T-helper 1 cell treated with Interleukin-12 subunit alpha and Interleukin-12 subunit beta and Interleukin-4 antibody, amounts not matched to agents 30 μg/mL and 1 μg/mL, for 36 hours (primary cell): ENCODE data around the gene TIMP1.

Source experiments
- H3K27ac Mint-ChIP-seq: one replicate; pipeline ENCODE4 v1.8.0; 2021; ENCODE audit warnings: mild to moderate bottlenecking, mixed read lengths
- H3K27me3 Mint-ChIP-seq: one replicate; pipeline ENCODE4 v1.8.0; 2021; ENCODE audit warnings: low read depth, mixed read lengths
- H3K36me3 Mint-ChIP-seq: one replicate; pipeline ENCODE4 v1.8.0; 2021; ENCODE audit warnings: low read depth, mixed read lengths
- H3K4me1 Mint-ChIP-seq: one replicate; pipeline ENCODE4 v1.8.0; 2021; ENCODE audit warnings: low read depth, mixed read lengths
- H3K4me3 Mint-ChIP-seq: one replicate; pipeline ENCODE4 v1.8.0; 2021; ENCODE audit warnings: mild to moderate bottlenecking, moderate library complexity, mixed read lengths
- H3K9me3 Mint-ChIP-seq: one replicate; pipeline ENCODE4 v1.8.0; 2021; ENCODE audit warnings: mixed read lengths

The TIMP1 gene

DNA sequence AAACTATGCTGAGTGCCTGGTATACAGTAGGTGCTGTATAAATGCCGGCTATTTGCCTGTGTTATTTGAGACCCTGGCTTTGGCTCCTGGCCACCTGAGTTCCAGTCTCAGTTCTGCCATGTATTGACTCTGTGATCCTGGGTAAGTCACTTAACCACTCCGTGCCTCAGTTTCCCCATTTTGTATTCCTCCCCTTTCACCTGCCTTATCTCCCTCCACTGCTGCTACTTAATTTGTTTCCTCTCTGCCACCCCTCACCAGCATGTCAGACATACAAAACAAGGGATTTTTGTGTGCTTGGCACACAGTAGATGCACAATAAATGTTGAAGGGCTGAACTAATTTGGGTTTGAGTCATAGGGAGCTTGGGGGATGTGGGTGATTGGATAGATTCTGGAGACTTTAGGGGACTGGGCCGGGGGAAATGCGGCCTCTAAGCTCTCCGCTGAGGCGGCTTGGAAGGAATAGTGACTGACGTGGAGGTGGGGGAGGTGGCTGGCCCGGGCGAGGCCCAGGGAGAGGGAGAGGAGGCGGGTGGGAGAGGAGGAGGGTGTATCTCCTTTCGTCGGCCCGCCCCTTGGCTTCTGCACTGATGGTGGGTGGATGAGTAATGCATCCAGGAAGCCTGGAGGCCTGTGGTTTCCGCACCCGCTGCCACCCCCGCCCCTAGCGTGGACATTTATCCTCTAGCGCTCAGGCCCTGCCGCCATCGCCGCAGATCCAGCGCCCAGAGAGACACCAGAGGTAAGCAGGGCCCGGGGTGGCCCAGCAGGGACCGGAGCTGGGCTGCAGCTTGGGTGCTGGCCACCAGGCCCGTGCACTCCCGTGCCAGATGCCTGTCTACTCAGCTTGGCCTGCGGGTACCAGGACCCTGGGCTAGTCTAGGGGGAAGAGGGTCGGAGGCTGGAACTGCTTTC lies at the start of gene TIMP1:
TIMP1 (plus strand) TSS at position 706 of the 917 bp plus-strand sequence. CDS start 980 bp downstream, outside the sequence.
- Mint-ChIP-seq H3K9me3 (no peaks in the 10 kb centered on the region), H3K27me3 (no peaks in the 10 kb centered on the region), H3K27ac (peak within 1 kb of the TSS; percentile 80), H3K4me3 (peak within 1 kb of the TSS; percentile 78), H3K4me1 (peaks cover 35% of the 10 kb centered on the region), H3K36me3 (peaks cover 13% of the 10 kb centered on the region)

DNA sequence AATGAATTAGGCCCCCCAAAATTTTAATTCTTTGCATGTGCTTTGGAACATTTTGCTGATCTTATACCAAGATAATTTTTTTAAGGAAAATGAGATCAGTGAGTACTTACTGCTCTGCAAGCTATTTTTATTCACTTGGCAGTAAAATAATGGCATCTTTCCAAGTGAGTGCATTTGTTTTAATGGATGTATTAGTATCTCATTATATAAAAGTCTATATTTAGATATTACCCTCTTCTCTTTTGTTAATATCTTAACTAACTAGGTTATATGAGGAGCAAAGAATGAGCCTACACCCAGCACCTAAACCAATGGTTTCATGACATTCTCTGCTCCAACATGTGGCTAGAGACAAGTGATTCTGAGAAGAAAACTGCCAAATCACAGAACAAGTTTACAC lies 42.4 kb upstream of the TIMP1 start:
- Mint-ChIP-seq H3K27me3 (no peaks in the 10 kb centered on the region), H3K27ac (no peak overlapping the region), H3K36me3 (no peaks in the 10 kb centered on the region), H3K9me3 (no peaks in the 10 kb centered on the region), H3K4me1 (no peaks in the 10 kb centered on the region), H3K4me3 (no peak overlapping the region)

GRCh38 chrX:47540754-47541538 lies 41.3 kb upstream of the TIMP1 start:
- H3K4me1 Mint-ChIP-seq: no peaks in the 10 kb centered on the region
- no peaks in the 10 kb centered on the region for H3K36me3 Mint-ChIP-seq
- H3K27ac Mint-ChIP-seq: no peak overlapping the region
- no peaks in the 10 kb centered on the region for H3K27me3 Mint-ChIP-seq
- H3K4me3 Mint-ChIP-seq: no peak overlapping the region
- H3K9me3 Mint-ChIP-seq: no peaks in the 10 kb centered on the region

DNA sequence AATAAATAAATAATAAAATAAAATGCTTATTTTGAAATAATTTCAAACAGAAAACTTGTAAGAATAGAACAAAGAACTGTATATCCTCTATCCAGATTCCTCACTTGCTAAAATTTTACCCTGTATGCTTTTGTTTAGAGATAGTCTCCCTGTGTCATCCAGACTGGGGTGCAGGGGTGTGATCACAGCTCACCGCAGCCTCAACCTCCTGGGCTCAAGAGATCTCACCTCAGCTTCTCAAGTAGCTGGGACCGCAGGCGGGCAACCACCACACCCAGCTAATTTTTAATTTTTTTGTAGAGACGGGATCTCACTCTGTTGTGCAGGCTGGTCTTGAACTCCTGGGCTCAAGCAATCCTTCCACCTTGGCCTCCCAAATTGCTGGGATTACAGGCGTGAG lies 38.7 kb upstream of the TIMP1 start:
- H3K4me1 Mint-ChIP-seq: no peaks in the 10 kb centered on the region
- H3K9me3 Mint-ChIP-seq: no peaks in the 10 kb centered on the region
- H3K36me3 Mint-ChIP-seq: no peaks in the 10 kb centered on the region
- H3K4me3 Mint-ChIP-seq: no peak overlapping the region
- H3K27me3 Mint-ChIP-seq: no peaks in the 10 kb centered on the region
- H3K27ac Mint-ChIP-seq: no peak overlapping the region

- H3K27ac Mint-ChIP-seq: peak overlapping the region; percentile 90
- H3K36me3 Mint-ChIP-seq: peaks cover 1% of the 10 kb centered on the region
- peaks cover 16% of the 10 kb centered on the region for H3K4me1 Mint-ChIP-seq
- no peaks in the 10 kb centered on the region for H3K27me3 Mint-ChIP-seq
- no peaks in the 10 kb centered on the region for H3K9me3 Mint-ChIP-seq
- peak overlapping the region; percentile 94 for H3K4me3 Mint-ChIP-seq
Measured at GRCh38 chrX:47556045-47556623, 26.1 kb upstream of the TIMP1 start.

DNA sequence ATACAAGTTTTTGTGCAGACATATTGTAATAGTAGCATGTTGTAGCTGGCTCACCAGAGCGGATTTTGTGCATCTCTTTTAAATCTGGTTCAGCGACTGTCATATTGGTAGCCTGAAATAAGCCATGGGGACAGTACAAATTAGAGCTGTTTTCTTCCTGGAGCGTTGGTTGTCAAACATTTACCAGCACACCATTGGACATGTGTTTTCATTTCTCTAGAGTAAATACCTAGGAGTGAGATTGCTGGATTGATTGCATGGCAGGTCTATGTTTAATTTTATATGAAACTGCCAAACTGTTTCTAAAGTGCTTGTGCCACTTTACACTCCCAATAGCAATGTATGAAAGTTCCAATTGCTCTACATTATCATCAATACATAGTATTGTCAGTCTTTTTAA lies 23.8 kb upstream of the TIMP1 start:
- Mint-ChIP-seq H3K27me3 (no peaks in the 10 kb centered on the region), H3K4me1 (peaks cover 27% of the 10 kb centered on the region), H3K4me3 (no peak overlapping the region), H3K27ac (no peak overlapping the region), H3K36me3 (peaks cover 9% of the 10 kb centered on the region), H3K9me3 (no peaks in the 10 kb centered on the region)

DNA sequence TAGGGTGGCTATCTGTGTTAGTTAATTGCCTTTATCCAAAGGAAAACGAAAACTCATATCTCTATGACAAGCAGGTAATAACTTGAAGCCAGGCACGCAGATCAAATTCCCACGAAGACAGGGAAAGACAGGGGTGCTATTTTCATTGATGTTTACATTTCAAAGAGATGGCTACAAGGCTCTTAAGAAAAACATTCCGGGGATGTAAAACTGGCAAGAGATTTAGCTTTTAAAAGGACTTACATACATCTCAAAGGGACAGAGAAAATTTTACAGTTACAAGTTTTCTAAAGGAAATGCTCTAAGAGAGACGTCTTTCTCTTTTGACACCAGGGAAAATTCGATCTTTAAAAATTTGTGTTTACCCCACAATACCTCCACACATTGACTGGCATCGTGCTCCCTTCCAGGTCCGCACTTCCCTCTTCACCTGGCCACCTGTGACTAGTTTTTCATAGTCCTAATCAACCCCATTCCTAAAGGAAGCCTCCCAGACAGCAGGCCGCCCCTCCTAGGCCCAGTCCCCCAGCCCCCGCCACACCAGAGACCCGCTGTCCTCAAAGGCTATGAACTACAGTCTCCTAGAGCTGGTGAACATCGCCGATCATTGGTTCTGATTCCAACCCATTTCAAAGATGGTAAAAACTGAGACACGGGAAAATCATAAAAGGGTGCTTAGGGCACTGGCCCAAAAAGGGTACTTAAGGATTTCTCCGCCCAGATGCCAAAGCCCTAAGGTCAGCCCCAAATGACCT lies 21.9 kb upstream of the TIMP1 start:
- Mint-ChIP-seq H3K27ac (peak overlapping the region; percentile 98), H3K9me3 (no peaks in the 10 kb centered on the region), H3K4me1 (peaks cover 35% of the 10 kb centered on the region), H3K27me3 (no peaks in the 10 kb centered on the region), H3K36me3 (peaks cover 19% of the 10 kb centered on the region), H3K4me3 (peak overlapping the region; percentile 91)

GRCh38 chrX:47560934-47561658 lies 21.1 kb upstream of the TIMP1 start, which contains the start of gene ARAF:
ARAF (plus strand) TSS chrX:47561205; CDS start chrX:47562968, 1,763 bp downstream.
- peaks cover 19% of the 10 kb centered on the region for H3K36me3 Mint-ChIP-seq
- H3K4me3 Mint-ChIP-seq: peak within 1 kb of the TSS; percentile 91
- no peaks in the 10 kb centered on the region for H3K9me3 Mint-ChIP-seq
- H3K27me3 Mint-ChIP-seq: no peaks in the 10 kb centered on the region
- H3K4me1 Mint-ChIP-seq: peaks cover 34% of the 10 kb centered on the region
- peak within 1 kb of the TSS; percentile 98 for H3K27ac Mint-ChIP-seq

- no peaks in the 10 kb centered on the region for H3K9me3 Mint-ChIP-seq
- H3K27me3 Mint-ChIP-seq: no peaks in the 10 kb centered on the region
- peaks cover 21% of the 10 kb centered on the region for H3K36me3 Mint-ChIP-seq
- H3K4me1 Mint-ChIP-seq: peaks cover 30% of the 10 kb centered on the region
- peak overlapping the region; percentile 91 for H3K4me3 Mint-ChIP-seq
- H3K27ac Mint-ChIP-seq: peak overlapping the region; percentile 98
Measured at GRCh38 chrX:47561659-47562151, 20.5 kb upstream of the TIMP1 start.

- Mint-ChIP-seq H3K4me1 (peaks cover 29% of the 10 kb centered on the region), H3K36me3 (peaks cover 21% of the 10 kb centered on the region), H3K4me3 (peak overlapping the region; percentile 78), H3K9me3 (no peaks in the 10 kb centered on the region), H3K27me3 (no peaks in the 10 kb centered on the region), H3K27ac (peak overlapping the region; percentile 62)
Measured at GRCh38 chrX:47562615-47563243, 19.5 kb upstream of the TIMP1 start.

DNA sequence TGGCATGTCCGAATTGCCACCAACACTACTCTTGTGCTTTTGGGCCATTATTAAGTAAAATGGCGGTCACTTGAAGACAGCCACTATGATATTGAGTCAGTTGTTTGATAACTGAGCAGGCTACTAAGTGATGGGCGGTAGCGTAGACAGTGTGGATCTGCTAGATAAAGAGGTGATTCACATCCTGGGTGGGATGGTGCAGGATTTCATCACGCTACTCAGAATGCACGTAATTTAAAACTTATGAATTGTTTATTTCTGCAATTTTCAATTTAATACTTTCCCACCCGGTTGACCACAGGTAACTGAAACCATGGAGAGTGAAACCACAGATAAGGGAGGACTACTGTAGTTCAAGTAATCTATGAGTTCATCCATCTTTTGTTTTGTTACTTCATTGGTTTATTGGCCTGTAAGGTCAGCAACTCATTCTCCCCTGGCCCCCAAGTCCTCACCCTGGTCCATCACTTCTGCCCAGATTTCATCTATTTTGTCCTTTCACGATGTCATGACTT lies 18.4 kb upstream of the TIMP1 start:
- Mint-ChIP-seq H3K36me3 (peaks cover 22% of the 10 kb centered on the region), H3K4me1 (peaks cover 29% of the 10 kb centered on the region), H3K9me3 (no peaks in the 10 kb centered on the region), H3K4me3 (no peak overlapping the region), H3K27me3 (no peaks in the 10 kb centered on the region), H3K27ac (no peak overlapping the region)

GRCh38 chrX:47564438-47565085 lies 17.7 kb upstream of the TIMP1 start:
- Mint-ChIP-seq H3K4me1 (peaks cover 29% of the 10 kb centered on the region), H3K9me3 (no peaks in the 10 kb centered on the region), H3K27me3 (no peaks in the 10 kb centered on the region), H3K4me3 (no peak overlapping the region), H3K27ac (peak overlapping the region; percentile 72), H3K36me3 (peaks cover 28% of the 10 kb centered on the region)
